Activated CD4-positive, alpha-beta T cell treated with anti-CD3 and anti-CD28 coated beads, Interleukin-2, amount 10 ng/mL, durations not matched to agents 7 days and 5 days (primary cell): ENCODE measurements around the gene CCDC178. TPM values are rescaled to one million over a fixed set of nuclear protein-coding genes. Genes with fewer than 3 reads are reported as not detected.

Experiments
- total RNA-seq, 2 experiments: library from RNA; stranded (reverse); gene quantifications; one replicate each; pipeline ENCODE4 v1.2.3, GENCODE V29; 2021

CCDC178 gene
- total RNA-seq, 2 experiments from 2014 or later, result not detected

Other genes with a start within 250 kb of the CCDC178 start
- gene ASXL3, start 137.5 kb upstream of the CCDC178 start, total RNA-seq, result not detected